Measurements from ENCODE around the gene CENPC.
"Not testable (repeated sequence)": the region's sequence is repeated elsewhere in the genome, so short reads cannot be mapped to it uniquely, and the experiment has no call there.

CENPC gene

DNA sequence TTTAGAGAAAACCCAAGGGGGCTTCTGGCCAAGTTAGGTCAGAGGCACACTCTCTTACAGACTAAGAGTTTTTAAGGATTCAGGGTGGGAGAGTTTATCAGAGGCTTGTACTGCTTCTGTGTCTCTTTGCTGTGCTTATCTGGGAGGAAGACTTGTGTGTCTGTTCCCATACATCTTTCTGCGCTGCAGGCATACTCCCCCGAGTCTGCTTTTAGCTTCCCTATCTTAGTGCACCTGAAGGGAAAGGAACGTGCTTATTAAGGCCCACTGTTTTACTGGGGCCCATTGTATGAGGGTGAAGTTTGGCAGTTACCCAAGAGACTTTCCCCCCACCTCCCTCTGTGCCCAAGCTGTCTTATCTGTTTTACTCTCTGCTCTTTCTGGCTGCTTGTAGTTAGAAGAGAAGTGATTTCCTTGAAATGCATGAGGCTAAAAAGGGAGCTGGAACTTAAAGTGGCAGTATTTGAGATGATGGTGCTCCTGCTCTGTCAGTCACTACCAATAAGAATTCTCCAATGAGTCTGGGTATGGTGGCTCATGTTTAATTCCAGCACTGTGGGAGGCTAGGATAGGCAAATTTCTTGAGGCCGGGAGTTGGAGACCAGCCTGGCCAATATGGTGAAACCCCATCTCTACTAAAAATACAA lies 7.0 kb upstream of the CENPC start:
- not testable (repeated sequence) for DNase-seq (ENCODE audit: low read depth)

DNA sequence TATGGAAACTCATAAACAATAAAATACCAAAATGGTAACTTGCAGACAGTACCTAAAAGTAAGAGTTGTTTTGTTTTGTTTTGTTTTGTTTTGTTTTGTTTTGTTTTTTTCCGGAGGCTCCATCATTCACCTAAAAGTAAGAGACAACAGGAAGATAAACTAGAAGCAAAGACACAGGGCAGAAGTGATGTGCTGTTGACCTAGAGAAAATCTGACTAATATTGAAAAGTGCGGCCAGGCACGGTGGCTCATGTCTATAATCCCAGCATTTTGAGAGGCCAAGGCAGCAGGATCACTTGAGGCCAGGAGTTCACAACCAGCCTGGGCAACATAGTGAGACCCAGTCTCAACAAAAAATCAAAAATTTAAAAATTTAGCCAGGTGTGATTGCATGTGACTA lies 5.6 kb upstream of the CENPC start:
- no peak for DNase-seq (ENCODE audit: low read depth)

DNA sequence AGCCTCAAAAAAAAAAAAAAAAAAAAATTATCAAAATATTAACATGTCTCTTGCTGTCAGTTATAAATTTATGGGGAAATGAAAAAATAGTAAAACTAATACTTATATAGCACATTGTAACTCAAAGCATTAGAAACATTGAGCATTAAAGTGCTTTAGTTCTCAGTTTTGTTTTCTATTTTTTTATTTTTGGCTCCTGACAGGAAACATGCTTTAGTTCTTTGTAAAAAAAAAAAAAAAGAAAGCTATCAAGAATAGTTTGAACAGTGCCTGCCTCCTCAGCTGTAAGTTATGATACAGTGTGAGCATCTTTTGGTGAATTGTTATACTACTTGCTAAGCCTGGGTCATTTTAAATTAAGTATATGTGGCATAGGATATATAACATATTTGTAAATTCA lies 5.1 kb upstream of the CENPC start:
- no peak for DNase-seq (ENCODE audit: low read depth)

DNA sequence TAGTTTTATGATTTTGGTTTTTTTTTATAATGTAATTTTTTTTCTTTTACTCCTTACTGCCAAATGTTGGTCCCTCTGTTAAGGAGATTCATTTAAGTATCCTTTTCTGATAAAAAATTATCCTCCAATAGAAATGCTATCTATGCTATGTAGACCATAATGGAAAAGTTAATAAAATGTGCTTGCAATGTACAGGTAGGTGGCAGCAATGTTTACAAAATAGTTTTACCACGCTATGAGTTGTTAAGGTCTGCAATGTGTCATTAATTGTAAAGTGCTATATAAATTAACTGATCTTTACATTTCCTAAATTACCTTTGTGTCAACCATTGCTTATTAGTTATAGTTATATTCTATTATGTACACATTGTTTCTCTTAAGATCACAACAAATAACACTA lies 3.8 kb upstream of the CENPC start:
- DNase-seq (ENCODE audit: low read depth): no peak

DNA sequence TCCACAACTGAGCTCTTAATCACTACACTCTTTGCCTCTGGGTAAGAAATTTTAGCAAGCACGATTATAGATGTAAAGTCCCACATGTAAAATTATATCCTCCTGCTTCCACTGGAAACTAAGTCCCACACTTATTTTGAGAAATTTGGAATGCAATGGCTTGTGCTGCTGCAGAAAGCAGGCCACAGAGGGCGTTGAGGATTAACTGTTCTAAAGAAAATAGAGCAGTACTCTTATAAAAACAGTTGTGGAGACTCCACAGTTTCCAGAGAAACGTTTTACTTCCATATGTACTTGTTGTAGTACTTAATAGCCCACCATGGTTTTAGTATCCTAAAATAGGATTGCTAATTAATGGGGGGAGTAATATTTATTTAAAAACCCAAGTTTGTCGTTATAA lies 1.7 kb upstream of the CENPC start:
- DNase-seq (ENCODE audit: low read depth): no peak

DNA sequence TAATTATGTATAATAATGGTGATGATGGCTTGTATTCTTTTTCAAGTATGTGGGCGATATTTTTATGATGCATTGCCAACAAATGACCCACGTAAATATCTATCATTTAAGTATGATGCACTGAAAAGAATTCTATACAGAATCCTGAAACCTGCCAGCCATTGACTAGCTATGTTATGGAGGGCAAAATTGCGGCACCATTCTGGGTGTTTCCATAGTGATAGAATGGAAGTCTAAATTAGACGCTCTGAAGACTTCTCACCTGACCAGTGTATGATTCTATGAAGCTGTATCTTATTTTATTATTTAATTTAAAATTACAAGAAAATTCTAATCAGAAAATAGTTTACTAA lies 677 bp upstream of the CENPC start:
- DNase-seq (ENCODE audit: low read depth): no peak

DNA sequence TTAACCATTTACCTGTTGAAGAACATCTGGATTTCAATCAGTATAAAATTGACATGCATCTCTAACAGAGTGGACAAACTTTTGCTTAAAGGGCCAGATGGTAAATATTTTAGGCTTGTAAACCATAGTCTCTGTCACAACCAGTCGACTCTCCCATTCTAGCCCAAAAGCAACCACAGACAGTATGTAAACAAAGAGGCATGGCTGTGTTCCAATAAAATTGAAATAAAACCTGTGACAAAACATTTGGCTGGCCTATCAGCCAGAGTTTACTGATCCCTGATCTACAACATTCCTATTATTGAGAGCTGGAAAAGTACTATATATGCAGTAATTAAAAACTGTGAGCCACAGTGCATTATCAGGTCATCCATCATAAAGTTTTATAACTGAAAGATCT lies 3.2 kb downstream of the CENPC start:
- DNase-seq (ENCODE audit: low read depth): no peak

DNA sequence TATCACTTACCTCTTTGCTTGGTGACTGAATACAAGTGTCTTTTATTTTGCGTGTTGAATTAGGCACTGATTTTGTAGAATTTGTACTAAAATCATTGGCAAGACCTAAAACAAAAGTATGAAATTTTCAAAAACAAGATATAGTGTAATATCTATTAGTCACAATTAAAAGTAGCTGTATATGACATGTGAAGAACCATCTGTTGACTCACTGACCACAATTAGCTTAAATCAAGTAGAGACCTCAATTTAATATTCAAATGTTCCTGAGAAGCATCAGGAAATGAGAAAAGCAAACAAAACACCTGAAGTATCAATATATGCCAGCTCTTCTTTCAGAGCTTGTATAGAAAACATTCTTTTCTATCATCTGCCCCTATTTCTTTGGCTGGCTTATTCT lies 5.5 kb downstream of the CENPC start:
- no peak for DNase-seq (ENCODE audit: low read depth)

DNA sequence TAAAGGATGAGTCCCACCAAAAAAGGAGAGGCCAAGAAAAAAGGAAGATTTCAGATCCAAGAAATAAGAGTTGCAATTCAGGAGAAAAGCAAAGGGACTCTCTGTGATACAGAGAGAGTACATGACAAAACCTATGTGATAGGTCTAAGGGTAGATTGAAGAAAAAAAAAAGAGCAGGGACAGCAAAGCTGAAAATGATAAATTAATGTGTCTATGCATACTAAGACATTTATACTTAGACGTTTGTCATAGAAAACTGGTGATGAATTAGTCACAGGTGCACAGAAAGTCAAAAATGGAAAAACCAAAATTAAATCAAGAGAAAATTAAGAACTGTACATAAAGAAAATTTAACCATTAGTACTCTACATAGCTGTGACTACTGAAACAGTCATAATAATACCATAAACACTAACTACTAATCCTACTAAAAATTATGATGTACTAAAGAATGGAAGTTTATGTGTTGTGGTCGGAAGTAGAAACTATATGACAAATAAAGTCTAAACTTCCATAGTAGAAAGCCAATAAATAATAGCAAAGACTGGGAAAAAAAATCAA lies 9.9 kb downstream of the CENPC start:
- DNase-seq (ENCODE audit: low read depth): no peak

DNA sequence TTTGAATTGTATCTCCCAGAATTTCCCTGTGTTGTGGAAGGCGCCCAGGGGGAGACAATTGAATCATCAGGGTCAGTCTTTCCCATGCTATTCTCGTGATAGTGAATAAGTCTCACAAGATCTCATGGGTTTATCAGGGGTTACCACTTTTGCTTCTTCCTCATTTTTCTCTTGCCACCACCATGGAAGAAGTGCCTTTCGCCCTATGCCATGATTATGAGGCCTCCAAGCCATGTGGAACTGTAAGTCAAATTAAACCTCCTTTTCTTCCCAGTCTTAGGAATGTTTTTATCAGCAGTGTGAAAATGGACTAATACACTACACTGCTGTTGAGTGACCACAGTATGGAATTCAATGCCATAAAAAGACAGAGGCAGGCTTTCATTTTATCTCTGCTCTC lies 12.2 kb downstream of the CENPC start:
- DNase-seq (ENCODE audit: low read depth): no peak

DNA sequence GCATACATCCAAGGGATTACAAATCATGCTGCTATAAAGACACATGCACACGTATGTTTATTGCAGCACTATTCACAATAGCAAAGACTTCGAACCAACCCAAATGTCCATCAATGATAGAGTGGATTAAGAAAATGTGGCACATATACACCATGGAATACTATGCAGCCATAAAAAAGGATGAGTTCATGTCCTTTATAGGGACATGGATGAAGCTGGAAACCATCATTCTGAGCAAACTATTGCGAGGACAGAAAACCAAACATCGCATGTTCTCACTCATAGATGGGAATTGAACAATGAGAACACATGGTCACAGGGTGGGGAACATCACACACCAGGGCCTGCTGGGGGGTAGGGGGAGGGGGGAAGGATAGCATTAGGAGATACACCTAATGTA lies 12.9 kb downstream of the CENPC start:
- not testable (repeated sequence) for DNase-seq (ENCODE audit: low read depth)

DNA sequence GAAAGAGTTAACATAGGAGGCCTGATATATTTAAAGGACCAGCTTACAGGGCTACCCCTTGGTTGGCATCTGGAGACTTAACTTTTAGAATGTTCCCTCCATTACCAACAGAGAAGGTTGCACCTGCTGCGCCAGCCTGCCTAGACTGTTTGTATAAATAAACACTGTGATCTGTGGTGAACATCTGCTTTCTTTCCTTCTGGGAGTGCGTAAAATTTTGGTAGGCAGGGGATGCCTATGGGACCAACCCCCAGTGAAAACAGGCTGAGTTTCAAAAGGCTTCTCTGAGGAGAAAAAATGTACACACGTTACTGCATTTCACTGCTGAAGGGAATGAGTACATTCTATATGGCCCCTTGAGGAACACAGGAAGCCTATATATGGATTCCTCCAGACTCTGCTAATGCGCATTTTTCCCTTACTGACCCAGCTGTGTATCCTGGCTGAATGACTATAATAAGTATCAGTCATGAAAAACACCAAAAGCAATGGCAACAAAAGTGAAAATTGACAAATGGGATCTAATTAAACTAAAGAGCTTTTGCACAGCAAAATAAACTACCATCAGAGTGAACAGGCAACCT lies 13.8 kb downstream of the CENPC start:
- no peak for DNase-seq (ENCODE audit: low read depth)

DNA sequence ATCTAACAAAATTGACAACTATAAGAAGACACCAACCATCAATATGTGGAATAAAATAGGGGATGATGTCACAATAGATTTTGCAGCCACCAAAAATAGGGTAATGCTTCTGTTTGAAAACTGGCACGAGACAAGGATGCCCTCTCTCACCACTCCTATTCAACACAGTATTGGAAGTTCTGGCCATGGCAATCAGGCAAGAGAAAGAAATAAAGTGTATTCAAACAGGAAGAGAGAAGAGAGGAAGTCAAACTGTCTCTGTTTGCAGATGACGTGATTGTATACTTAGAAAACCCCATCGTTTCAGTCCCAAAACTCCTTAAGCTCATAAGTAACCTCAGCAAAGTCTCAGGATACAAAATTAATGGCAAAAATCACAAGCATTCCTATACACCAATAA lies 21.2 kb downstream of the CENPC start:
- not testable (repeated sequence) for DNase-seq (ENCODE audit: low read depth)

DNA sequence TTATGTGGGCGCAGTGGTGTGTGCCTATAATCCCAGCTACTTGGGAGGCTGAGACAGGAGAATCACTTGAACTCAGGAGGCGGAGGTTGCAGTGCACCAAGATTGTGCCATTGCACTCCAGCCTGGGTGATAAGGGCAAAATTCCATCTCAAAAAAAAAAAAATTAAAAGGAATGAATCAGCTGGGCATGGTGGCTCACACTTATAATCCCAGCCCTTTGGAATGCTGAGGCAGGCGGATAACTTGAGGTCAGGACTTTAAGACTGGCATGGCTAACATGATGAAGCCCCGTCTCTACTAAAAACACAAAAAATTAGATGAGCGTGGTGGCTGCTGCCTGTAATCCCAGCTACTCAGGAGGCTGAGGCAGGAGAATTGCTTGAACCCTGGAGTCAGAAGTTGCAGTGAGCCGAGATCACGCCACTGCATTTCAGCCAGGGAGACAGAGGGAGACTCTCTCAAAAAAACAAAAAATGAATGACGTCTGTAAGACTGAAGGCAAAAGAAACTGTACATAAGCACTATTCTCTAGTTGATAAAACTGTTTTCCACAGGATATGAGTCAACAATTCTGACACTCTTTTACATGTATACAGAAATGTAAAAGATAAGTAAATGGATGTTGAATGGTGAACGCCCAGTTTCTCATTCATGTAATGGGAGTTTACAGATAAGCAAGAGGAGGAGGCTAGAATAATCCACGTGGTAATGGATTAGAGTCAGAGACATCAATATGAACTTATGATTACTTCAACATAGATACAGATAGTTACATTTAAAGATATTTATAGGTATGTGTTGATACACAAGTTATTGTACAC lies 22.2 kb downstream of the CENPC start:
- DNase-seq (ENCODE audit: low read depth): no peak

DNA sequence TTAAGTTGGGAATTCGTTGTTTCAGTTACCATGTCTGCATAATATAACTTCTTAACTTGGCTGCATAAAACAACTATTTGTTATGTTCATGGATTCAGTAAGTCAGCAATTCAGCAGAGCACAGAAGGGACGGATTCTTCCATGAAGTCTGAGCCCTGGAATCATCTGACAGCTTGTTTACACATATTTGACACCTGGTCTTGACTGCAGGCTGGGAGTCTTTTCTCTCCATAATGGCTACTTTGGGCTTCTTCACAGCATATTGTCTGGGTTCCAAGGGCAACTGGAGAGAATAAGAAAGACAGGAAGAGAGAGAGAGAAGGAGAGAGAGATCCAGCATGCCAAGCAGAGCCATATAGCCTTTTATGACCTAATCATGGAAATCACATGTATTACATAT lies 23.1 kb downstream of the CENPC start:
- DNase-seq (ENCODE audit: low read depth): no peak

DNA sequence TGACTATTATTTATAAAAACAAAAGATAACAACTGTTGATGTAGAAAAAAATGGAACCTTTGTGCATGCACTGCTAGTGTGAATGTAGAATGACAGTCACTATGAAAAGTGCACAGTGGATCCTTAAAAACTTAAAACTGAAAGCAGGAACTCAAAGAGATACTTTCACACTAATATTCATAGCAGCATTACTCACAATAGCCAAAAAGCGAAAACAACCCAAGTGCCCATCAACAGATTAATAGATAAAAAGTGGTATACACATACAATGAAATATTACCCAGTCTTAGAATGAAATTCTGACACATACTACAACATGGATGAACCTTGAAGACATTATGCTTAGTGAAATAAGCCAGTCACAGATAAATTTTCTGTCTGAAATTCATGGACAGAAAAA lies 23.8 kb downstream of the CENPC start:
- no peak for DNase-seq (ENCODE audit: low read depth)

DNA sequence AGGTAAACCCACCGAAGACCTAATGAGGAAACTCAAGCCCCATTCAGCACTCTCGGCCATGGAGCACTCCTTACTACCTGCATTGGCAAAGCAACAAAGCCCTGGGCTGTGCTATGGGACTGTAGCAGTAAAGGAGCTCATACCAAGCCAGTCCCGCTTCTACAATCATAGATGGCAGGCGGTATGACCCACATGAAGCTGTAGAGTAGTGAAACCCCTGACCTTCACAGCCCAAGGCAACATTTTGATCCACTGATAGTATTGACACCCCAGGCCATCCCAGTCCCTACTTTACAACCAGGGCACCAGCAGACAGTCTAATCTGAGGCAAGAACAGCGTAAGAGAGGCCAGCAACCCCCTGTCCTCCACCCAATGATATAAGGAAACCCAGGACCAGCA lies 25.2 kb downstream of the CENPC start:
- DNase-seq (ENCODE audit: low read depth): no peak

DNA sequence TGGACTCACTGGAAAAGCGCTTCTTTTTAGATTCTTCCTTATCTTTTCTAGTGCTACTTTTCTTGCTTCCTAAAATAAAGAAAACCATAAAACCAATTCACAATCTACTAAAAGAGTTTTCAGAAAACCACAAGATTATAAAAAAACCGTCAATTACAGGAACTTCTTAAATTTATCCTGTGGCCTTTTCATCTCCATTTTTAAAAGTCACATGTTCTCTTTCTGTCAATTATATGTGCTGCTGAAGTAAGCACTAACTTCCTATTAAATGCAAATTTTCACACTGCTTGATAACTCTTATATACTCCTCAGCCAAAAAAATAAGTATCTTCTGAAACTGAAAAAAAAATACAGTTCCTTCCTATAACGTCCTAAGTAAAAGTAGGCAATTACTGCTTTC lies 32.8 kb downstream of the CENPC start:
- DNase-seq (ENCODE audit: low read depth): no peak

DNA sequence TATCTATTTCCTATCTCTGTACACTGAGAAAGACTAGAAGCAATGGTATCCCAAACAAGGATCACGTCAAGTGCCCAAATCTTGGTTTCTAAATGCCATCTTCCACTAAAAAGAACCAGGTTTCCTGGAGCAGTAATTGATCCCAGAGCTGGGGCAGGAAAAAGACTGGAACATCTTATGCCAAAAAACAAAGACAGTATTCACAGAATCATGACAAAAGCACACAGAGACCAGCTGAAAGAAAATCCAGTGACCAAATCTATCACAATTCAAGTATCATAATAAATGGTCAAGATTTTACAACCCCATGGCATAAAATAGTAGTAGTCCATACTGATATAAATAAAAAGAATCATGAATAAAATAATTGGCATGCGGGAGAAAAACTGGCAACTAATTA lies 44.9 kb downstream of the CENPC start:
- DNase-seq (ENCODE audit: low read depth): no peak

DNA sequence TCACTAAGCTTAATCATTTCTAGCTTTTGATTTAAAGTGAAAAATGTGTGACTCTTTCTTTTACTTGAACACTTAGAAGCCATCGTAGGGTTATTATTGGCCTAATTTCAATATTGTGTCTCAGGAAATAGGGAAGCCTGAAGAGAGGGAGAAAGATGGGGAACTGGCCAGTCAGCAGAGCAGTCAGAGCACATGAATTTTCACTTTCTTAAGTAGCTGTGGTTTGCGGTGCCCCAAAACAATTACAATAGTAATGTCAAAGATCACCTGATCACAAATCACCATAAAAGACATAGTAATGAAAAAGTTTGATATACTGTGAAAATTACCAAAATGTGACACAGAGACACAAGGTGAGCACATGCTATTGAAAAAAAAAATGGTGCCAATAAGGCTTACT lies 45.5 kb downstream of the CENPC start:
- no peak for DNase-seq (ENCODE audit: low read depth)

DNA sequence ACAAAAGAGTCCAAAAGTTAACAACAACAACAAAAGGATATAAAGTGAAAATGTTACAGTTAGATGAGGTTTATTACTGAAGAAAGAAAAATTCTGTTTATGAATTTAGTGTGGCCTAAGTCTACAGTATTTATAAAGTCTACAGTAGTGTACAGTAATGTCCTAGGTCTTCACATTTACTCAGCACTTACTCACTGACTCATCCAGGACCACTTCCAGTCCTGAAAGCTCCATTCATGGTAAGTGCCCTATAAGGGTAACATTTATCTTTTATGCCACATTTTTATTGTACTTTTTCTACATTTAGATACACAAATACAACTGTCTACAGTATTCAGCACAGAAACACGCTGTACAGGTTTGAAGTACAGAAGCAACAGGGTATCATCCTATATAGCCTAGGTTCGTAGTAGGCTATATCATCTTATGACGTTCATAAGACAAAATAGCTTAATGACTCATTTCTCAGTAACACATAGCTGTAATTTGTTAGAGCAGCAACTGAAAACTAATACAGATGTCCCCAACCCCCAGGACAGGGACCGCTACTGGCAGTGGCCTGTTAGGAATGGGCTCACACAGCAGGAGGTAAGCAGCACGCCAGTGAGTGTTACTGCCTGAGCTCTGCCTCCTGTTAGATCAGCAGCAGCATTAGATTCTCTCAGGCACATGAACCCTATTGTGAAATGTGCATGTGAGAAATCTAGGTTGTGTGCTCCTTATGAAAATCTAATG lies 61.3 kb downstream of the CENPC start:
- DNase-seq (ENCODE audit: low read depth): no peak

DNA sequence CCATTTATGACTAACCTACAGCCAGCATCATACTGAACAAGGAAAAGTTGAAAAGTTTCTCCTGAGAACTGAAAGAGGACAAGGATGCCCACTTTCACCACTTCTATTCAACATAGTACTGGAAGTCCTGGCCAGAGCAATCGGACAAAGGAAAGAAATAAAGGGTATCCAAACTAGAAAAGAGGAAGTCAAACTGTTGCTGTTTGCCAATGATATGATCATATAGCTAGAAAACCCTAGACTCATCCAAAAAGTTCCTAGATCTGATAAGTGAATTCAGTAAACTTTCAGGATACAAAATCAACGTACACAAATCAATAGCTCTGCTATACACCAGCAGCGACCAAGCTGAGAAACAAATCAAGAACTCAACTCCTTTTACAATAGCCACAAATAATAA lies 64.5 kb downstream of the CENPC start:
- DNase-seq (ENCODE audit: low read depth): no peak

DNA sequence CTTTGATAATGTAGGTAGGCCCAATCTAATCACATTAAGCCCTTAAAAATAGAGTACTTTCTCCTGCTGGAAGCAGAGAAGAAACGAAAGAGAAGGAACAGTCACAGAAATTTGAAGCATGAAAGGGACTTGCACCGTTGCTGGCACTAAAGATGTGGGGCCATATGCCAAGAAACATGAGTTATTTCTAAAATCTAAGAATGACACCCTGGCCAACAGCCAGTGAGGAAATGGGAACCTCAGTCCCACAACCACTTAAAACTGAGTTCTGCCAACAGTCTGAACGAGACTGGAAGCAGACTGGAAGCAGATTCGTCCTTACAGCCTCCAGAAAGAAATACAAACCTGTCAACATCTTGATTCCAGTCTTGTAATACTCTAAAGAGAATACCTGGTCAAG lies 70.1 kb downstream of the CENPC start:
- DNase-seq (ENCODE audit: low read depth): no peak
